ENCODE data around the gene BRD7.
A peak's percentile ranks its signal among the peaks of the same experiment; 100 is the strongest.

BRD7 gene

GRCh38 chr16:50302472-50303005 lies 66.2 kb downstream of the BRD7 start:
- no peak overlapping the region for H3K4me3 ChIP-seq (ENCODE audit: low read length)
- TF ChIP-seq, protein P1, sequence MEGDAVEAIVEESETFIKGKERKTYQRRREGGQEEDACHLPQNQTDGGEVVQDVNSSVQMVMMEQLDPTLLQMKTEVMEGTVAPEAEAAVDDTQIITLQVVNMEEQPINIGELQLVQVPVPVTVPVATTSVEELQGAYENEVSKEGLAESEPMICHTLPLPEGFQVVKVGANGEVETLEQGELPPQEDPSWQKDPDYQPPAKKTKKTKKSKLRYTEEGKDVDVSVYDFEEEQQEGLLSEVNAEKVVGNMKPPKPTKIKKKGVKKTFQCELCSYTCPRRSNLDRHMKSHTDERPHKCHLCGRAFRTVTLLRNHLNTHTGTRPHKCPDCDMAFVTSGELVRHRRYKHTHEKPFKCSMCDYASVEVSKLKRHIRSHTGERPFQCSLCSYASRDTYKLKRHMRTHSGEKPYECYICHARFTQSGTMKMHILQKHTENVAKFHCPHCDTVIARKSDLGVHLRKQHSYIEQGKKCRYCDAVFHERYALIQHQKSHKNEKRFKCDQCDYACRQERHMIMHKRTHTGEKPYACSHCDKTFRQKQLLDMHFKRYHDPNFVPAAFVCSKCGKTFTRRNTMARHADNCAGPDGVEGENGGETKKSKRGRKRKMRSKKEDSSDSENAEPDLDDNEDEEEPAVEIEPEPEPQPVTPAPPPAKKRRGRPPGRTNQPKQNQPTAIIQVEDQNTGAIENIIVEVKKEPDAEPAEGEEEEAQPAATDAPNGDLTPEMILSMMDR (conservative IDR thresholded peaks at IDR 0.05; ENCODE audit: low read length), result no peak
- DNase-seq (ENCODE audit: low read depth), result no peak

GRCh38 chr16:50301626-50302471 lies 66.9 kb downstream of the BRD7 start:
- peak; percentile 77 for DNase-seq (ENCODE audit: low read depth)
- TF ChIP-seq, protein P1 (conservative IDR thresholded peaks at IDR 0.05; ENCODE audit: low read length), result no peak
- H3K4me3 ChIP-seq (ENCODE audit: low read length), result no peak overlapping the region

DNA sequence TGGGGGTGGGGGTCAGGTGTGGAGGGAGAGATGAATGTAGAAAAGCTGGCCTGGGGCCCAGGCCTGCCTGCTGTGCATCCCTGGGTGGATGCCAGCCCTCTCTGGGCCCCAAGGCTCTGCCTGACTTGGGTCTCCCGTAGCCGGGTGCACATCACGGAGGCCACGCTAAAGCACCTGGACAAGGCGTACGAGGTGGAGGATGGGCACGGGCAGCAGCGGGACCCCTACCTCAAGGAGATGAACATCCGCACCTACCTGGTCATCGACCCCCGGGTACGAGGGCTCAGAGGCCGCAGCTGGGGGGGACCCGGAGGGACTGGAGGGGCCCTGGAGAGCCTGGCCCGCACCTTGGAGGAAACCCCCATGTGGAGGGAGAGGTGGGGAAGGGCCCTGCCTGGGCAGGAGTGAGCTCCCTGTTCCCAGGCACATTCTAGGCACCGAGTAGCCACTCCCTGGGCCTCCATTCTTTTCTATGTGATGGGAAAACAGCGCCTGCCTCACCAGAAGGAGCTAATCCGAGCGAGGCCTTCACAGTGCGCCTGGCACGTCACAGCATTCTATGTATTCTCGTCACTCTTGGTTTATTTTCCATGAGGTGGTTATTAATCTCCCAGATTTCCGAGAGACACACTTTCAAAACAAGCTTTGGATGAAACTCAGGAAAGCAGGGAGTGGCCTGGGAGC lies 67.7 kb downstream of the BRD7 start:
- DNase-seq (ENCODE audit: low read depth), result peak; percentile 54
- TF ChIP-seq, protein P1 (conservative IDR thresholded peaks at IDR 0.05; ENCODE audit: low read length), result no peak
- H3K4me3 ChIP-seq (ENCODE audit: low read length), result no peak overlapping the region

DNA sequence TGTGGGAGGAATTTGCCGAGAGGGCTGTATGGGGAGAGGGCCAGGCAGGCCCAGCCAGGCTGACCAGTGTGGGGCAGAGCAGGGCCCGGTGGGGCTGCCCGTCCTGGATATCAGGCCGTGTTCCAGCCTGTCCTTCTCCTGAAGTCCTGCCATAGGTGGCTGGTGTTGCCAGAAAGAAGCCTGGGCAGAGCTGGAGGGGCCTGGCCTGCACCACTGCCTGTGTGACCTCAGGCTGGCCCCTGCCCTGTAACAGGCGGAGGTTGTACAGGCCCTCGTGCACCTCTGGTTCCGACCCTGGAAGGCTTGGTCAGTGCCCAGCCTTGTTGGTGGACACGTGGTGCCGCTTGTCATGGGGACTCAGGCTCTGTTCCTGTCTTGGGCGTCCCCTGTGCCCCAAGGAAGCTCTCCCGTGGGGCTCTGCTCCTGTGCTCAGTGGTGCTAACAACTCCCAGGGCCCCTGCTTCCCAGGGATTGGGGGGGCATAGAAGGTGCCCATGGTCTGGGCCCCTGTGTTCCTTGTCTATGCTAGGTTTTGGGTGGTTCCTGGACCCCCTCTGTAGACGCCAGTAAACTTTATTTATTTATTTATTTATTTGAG lies 69.2 kb downstream of the BRD7 start:
- no peak for DNase-seq (ENCODE audit: low read depth)
- TF ChIP-seq, protein P1 (conservative IDR thresholded peaks at IDR 0.05; ENCODE audit: low read length), result no peak
- no peak overlapping the region for H3K4me3 ChIP-seq (ENCODE audit: low read length)

- TF ChIP-seq, protein P1 (conservative IDR thresholded peaks at IDR 0.05; ENCODE audit: low read length), result no peak
- no peak overlapping the region for H3K4me3 ChIP-seq (ENCODE audit: low read length)
- DNase-seq (ENCODE audit: low read depth), result no peak
Measured at GRCh38 chr16:50298591-50299507, 69.9 kb downstream of the BRD7 start.

DNA sequence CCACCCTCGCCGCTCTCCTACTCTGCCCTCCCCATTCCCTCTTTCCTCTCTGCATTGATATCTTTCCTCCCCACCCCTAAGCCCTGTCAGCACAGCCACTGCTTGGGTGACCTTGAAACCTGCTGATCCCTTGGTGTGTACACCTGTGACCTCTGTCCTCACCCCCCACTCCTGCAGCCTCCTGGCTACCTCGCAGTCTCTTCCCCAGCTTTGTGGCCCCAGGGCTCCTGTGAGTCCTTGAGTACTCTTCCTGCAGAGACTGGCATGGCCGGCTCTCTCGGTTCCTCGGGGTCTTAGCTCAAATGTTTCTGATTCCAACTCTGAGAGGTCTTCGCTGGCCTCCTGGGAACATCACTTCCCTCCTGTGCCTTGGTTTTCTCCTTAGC lies 70.7 kb downstream of the BRD7 start:
- H3K4me3 ChIP-seq (ENCODE audit: low read length), result no peak overlapping the region
- TF ChIP-seq, protein P1 (conservative IDR thresholded peaks at IDR 0.05; ENCODE audit: low read length), result no peak
- DNase-seq (ENCODE audit: low read depth), result no peak
